ENCODE results near the gene KAT8. TPM values are rescaled to one million over a fixed set of nuclear protein-coding genes. Genes with fewer than 3 reads are reported as not detected.

KAT8 gene
- total and polyA plus RNA-seq, 9 of the 15 experiments (the other 6 are each of a cell fraction or from before 2014, with no cell fraction given): 10.0 to 98.5 (median 76.4) TPM

- no peak for TF ChIP-seq ARID3B (CRISPR knock-in tag; IDR thresholded peaks at IDR 0.05; ENCODE audit: borderline replicate concordance)
- no peak for TF ChIP-seq RNF219 (CRISPR knock-in tag; IDR thresholded peaks at IDR 0.05)
- TF ChIP-seq RFX7 (CRISPR knock-in tag; IDR thresholded peaks at IDR 0.05): no peak
- no peak for TF ChIP-seq SRSF3 (IDR thresholded peaks at IDR 0.05; ENCODE audit: insufficient read depth, low read length)
- no peak for TF ChIP-seq SMARCA5 (IDR thresholded peaks at IDR 0.05)
- TF ChIP-seq CHAMP1 (IDR thresholded peaks at IDR 0.05): no peak
- peak; percentile 92 for TF ChIP-seq POLR2AphosphoS5 (IDR thresholded peaks at IDR 0.05; ENCODE audit: control insufficient read depth, insufficient read depth, low read depth, low read length)
- no peak; the same call in 1 of the 2 replicates for TF ChIP-seq MAX (CRISPR knock-in tag; IDR thresholded peaks at IDR 0.05)
- no peak for TF ChIP-seq GTF2B (IDR thresholded peaks at IDR 0.05; ENCODE audit: extremely low read depth, insufficient read length)
- peak; percentile 69 for TF ChIP-seq CGGBP1 (CRISPR knock-in tag; IDR thresholded peaks at IDR 0.05)
- TF ChIP-seq TGIF2 (CRISPR knock-in tag; IDR thresholded peaks at IDR 0.05): no peak
- TF ChIP-seq TAF1 (IDR thresholded peaks at IDR 0.05; ENCODE audit: control insufficient read depth, extremely low read depth, insufficient read depth, low read length, severe bottlenecking): peak; percentile 91
- no peak for TF ChIP-seq CBX5 (IDR thresholded peaks at IDR 0.05; ENCODE audit: borderline replicate concordance, low read depth)
- no peak for TF ChIP-seq E4F1 (CRISPR knock-in tag; IDR thresholded peaks at IDR 0.05; ENCODE audit: borderline replicate concordance)
- peak in 1 of 2 experiments; percentile 33; a peak in 2 of 4 replicates for TF ChIP-seq SIX5 (IDR thresholded peaks at IDR 0.05; ENCODE audit: borderline replicate concordance in 1 of 2, insufficient read depth in 1 of 2, low read depth in 1 of 2, low read length in 2 of 2)
Measured at GRCh38 chr16:31117384-31118222, at the start of gene KAT8 (continued).
